Lower leg skin (tissue), 3 donors: ENCODE data around the gene CDK12.

Experiments used
- POLR2A ChIP-seq, 2 donors: fragments of 450-650 bp; IDR thresholded peaks; one replicate each; pipeline ENCODE4 v1.6.1; 2016 to 2017; ENCODE audit warnings: antibody characterized with exemption in 2 of 2, mild to moderate bottlenecking in 1 of 2, moderate library complexity in 1 of 2
- TF ChIP-seq, protein P1 (sequence below), 3 donors: fragments of 450-650 bp; IDR thresholded peaks; one replicate each; pipeline ENCODE4 v1.5.1; 2016; ENCODE audit warnings: antibody characterized with exemption in 3 of 3, mild to moderate bottlenecking in 3 of 3, moderate library complexity in 2 of 3

DNA sequence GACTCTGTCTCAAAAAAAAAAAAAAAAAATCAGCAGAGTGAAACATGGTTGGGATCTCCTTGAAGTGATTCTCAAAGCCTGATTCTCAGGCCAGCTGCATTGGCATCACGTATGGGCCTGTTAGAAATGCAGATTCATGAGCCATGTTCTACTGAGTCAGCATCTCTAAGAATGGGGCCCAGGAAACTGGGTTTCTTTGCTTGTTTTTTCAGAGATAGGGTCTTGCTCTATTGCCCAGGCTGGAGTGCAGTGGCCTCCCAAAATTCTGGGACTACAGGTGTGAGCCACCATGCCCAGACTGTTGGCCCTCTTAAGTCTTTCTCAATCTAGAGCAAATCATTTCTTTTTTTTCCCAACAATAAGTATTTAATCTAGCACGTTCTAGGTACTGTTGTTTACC lies 47.7 kb downstream of the CDK12 start:
- TF ChIP-seq, protein P1, sequence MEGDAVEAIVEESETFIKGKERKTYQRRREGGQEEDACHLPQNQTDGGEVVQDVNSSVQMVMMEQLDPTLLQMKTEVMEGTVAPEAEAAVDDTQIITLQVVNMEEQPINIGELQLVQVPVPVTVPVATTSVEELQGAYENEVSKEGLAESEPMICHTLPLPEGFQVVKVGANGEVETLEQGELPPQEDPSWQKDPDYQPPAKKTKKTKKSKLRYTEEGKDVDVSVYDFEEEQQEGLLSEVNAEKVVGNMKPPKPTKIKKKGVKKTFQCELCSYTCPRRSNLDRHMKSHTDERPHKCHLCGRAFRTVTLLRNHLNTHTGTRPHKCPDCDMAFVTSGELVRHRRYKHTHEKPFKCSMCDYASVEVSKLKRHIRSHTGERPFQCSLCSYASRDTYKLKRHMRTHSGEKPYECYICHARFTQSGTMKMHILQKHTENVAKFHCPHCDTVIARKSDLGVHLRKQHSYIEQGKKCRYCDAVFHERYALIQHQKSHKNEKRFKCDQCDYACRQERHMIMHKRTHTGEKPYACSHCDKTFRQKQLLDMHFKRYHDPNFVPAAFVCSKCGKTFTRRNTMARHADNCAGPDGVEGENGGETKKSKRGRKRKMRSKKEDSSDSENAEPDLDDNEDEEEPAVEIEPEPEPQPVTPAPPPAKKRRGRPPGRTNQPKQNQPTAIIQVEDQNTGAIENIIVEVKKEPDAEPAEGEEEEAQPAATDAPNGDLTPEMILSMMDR (IDR thresholded peaks at IDR 0.05): no peak
- no peak for TF ChIP-seq POLR2A (IDR thresholded peaks at IDR 0.05)
